CD4-positive, alpha-beta T cell (primary cell): ENCODE results near the gene PFDN1. TPM values are rescaled to one million over a fixed set of nuclear protein-coding genes. Genes with fewer than 3 reads are reported as not detected.

Experiments
- ATAC-seq: fragments of 200-7000 bp; cut with Tn5 transposase; one replicate; pipeline ENCODE4 v1.10.0; 2022; ENCODE audit warnings: mild to moderate bottlenecking; ENCODE audit not compliant: poor library complexity
- CTCF ChIA-PET: fragments of 350-600 bp; sonication (Branson Sonifier 250); formaldehyde crosslinking; loops from one replicate; lab custom pipeline; 2021; ENCODE audit warnings: antibody characterized with exemption, inconsistent platforms; lab: Charles Lee
- POLR2A ChIA-PET: fragments of 350-600 bp; sonication (Branson Sonifier 250); formaldehyde crosslinking; loops from one replicate; lab custom pipeline; 2021; ENCODE audit warnings: antibody characterized with exemption, inconsistent platforms; lab: Charles Lee
- DNase-seq, 14 experiments: peaks; one replicate each; pipeline ENCODE4 v3.0.0-alpha.2; 2013 to 2020; ENCODE audit warnings: mixed read lengths in 2 of 14
- H3K27ac ChIP-seq, 2 donors: one replicate each; pipeline versions ENCODE4 v1.5.1 to v1.7.0; 2013; ENCODE audit warnings: low read length in 2 of 2, low read depth in 1 of 2, mild to moderate bottlenecking in 1 of 2
- H3K27me3 ChIP-seq, 2 experiments: 1 replicate in 1 of 2; 2 replicates in 1 of 2; pipeline versions ENCODE4 v1.6.1 to v1.7.0; 2013; ENCODE audit warnings: low read length in 2 of 2, control low read depth in 1 of 2, mild to moderate bottlenecking in 1 of 2, moderate library complexity in 1 of 2; ENCODE audit not compliant: insufficient read depth in 2 of 2, control insufficient read depth in 1 of 2
- H3K36me3 ChIP-seq: one replicate; pipeline ENCODE4 v1.6.1; 2013; ENCODE audit warnings: low read length, control low read depth; ENCODE audit not compliant: insufficient read depth
- H3K4me1 ChIP-seq: one replicate; pipeline ENCODE4 v1.6.1; 2013; ENCODE audit warnings: low read length, control low read depth; ENCODE audit not compliant: insufficient read depth
- H3K4me3 ChIP-seq: one replicate; pipeline ENCODE4 v1.5.1; 2013; ENCODE audit warnings: mild to moderate bottlenecking, low read length, moderate library complexity
- H3K9me3 ChIP-seq, 2 experiments: 1 replicate in 1 of 2; 2 replicates in 1 of 2; pipeline versions ENCODE4 v1.6.1 to v1.7.0; 2013; ENCODE audit warnings: low read length in 2 of 2, mild to moderate bottlenecking in 2 of 2, control low read depth in 1 of 2, moderate library complexity in 1 of 2; ENCODE audit not compliant: control insufficient read depth in 1 of 2, insufficient read depth in 1 of 2
- H3K27ac Mint-ChIP-seq: one replicate; pipeline ENCODE4 v1.8.0; 2020; ENCODE audit warnings: mixed read lengths
- H3K27me3 Mint-ChIP-seq: one replicate; pipeline ENCODE4 v1.8.0; 2021; ENCODE audit warnings: mixed read lengths
- H3K36me3 Mint-ChIP-seq: one replicate; pipeline ENCODE4 v1.8.0; 2021; ENCODE audit warnings: low read depth, mixed read lengths
- H3K4me1 Mint-ChIP-seq: one replicate; pipeline ENCODE4 v1.8.0; 2021; ENCODE audit warnings: low read depth, mixed read lengths
- H3K4me3 Mint-ChIP-seq: one replicate; pipeline ENCODE4 v1.8.0; 2020; ENCODE audit warnings: mild to moderate bottlenecking, mixed read lengths
- H3K9me3 Mint-ChIP-seq: one replicate; pipeline ENCODE4 v1.8.0; 2020; ENCODE audit warnings: mixed read lengths
- intact Hi-C, 2 experiments: fragments of 100-400 bp; cut with DNase I in 1 of 2; cut with micrococcal nuclease in 1 of 2; formaldehyde crosslinking; loops; one replicate each; pipeline versions ENCODE4 v1.15.1 to v1.9.0; 2023 to 2025; cut with DNase I, micrococcal nuclease
- total RNA-seq, 174 experiments: library from RNA in 2 of 174; stranded (reverse) in 2 of 174; gene quantifications; one replicate each; pipeline ENCODE4 v1.2.3 and lab custom pipeline; 2021 to 2026
- TF ChIP-seq, protein P1 (sequence below): fragments of 200-600 bp; IDR thresholded peaks from one replicate; pipeline ENCODE4 v1.8.0; 2022; ENCODE audit warnings: antibody characterized with exemption, mild to moderate bottlenecking

PFDN1 gene
- total RNA-seq, 2 experiments from 2014 or later: 21.3 to 22.0 TPM

DNA sequence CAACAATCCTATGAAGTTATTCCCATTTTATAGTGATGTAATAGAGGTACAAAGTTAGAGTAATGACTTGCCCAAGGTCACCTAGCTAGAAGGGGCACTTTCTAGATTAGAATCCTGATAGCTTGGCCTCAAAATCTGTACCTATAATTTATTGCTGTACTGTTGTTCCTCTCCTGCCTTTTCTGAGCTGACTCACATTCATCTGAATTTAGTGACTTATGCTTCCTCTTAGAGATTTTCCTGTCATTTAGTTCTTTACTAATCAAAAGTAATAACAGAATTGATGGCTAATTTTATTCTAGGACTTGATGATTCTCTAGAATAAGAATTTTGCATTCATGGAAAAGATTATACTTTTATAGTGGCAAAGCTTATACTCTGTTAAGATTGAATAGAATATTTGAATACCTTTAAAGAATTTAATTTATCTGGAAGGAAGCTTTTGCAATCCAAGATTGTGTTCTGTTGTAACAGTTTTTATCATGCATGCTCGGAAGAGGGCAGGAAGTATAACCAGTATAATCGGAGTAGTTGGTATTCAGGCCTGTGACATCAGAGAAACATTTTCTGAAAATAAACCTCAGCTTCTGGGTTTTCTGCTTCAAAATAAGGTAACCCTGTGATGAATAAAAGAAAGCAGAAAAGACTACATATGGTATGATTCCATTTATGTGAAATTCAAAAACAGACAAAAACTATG lies 106.6 kb downstream of the PFDN1 start:
- Mint-ChIP-seq H3K27ac (no peak overlapping the region), H3K9me3 (no peaks in the 10 kb centered on the region), H3K4me1 (no peaks in the 10 kb centered on the region), H3K36me3 (no peaks in the 10 kb centered on the region), H3K4me3 (no peak overlapping the region), H3K27me3 (no peaks in the 10 kb centered on the region)
- Histone ChIP-seq H3K27ac (no peak overlapping the region), H3K36me3 (no peaks in the 10 kb centered on the region), H3K4me1 (peaks cover 2% of the 10 kb centered on the region), H3K9me3 (no peaks in the 10 kb centered on the region), H3K27me3 (no peaks in the 10 kb centered on the region), H3K4me3 (no peak overlapping the region)
- ChIA-PET POLR2A (no interaction called here), CTCF (interaction anchor here (0.7 kb wide), 1 partner anchor 48 kb away, joined by 3 read pairs; no protein-coding TSS in a partner anchor)
- intact Hi-C loops: no loop called here
- TF ChIP-seq, protein P1, sequence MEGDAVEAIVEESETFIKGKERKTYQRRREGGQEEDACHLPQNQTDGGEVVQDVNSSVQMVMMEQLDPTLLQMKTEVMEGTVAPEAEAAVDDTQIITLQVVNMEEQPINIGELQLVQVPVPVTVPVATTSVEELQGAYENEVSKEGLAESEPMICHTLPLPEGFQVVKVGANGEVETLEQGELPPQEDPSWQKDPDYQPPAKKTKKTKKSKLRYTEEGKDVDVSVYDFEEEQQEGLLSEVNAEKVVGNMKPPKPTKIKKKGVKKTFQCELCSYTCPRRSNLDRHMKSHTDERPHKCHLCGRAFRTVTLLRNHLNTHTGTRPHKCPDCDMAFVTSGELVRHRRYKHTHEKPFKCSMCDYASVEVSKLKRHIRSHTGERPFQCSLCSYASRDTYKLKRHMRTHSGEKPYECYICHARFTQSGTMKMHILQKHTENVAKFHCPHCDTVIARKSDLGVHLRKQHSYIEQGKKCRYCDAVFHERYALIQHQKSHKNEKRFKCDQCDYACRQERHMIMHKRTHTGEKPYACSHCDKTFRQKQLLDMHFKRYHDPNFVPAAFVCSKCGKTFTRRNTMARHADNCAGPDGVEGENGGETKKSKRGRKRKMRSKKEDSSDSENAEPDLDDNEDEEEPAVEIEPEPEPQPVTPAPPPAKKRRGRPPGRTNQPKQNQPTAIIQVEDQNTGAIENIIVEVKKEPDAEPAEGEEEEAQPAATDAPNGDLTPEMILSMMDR: no peak
- no peak for ATAC-seq
- DNase-seq: no peak

Other genes starting within 250 kb of the PFDN1 start
- gene PURA, start 189.0 kb downstream of the PFDN1 start, total RNA-seq: 1 to 10 TPM; 7.0 to 7.9 TPM
- 1 to 10 TPM; 1.5 TPM for gene IGIP, start 177.2 kb downstream of the PFDN1 start, total RNA-seq
- 1 to 10 TPM; 7.2 to 7.4 TPM for gene CYSTM1, start 127.9 kb downstream of the PFDN1 start, total RNA-seq
- gene HBEGF, start 43.5 kb upstream of the PFDN1 start, total RNA-seq: 1 to 10 TPM; 3.6 to 4.2 TPM
- gene SLC4A9, start 57.1 kb upstream of the PFDN1 start, total RNA-seq: not detected
- gene ANKHD1, start 98.7 kb upstream of the PFDN1 start, total RNA-seq: 100 to 1,000 TPM; 202 to 212 TPM
- gene EIF4EBP3, start 244.6 kb upstream of the PFDN1 start, total RNA-seq: 10 to 100 TPM; 12.7 to 15.1 TPM